ENCODE measurements around the gene FNBP1.

FNBP1 gene

DNA sequence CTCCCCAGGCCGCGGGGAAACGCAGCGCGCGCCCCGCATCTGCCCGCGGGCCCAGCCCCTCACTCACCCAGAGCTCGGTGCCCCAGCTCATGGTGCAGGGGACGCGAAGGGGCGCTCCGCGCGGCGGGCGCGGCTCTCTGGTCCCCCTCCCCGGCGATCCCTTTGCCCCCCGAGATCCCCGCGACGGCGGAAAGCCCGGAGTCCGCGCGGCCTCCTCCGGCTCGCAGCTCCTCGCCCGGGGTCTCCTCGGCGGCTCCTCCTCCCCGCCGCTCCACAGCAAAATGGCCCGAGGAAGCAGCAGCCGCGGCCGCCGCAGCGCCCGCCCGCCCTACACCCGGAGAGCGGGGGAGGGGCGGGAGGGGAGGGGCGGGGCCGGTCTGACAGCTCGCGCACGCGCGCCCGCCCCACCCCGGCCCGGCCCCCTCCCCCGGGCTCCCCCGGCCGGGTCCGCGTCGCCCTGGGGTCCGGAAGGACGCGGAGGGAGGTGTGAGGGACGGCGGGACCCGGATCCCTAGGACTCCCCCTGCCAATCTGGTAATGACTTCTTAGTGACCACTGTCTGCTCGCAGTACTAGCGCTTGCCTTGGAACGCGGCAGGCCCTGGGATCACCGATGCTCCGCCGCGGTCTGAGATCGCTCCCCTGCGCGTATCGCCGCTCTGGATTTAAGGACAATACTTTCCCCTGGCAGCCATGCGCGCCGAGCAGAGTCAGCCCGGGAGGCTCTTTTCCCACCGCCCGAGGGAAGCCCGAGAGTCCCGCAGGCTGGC is at the start of gene FNBP1:
Gene FNBP1 (minus strand): TSS at position 305 of the 769 bp plus-strand sequence. CDS start 214 bp downstream, at position 91.
- Histone ChIP-seq H3K27ac (ENCODE audit: extremely low read depth, low read depth, low read length) (peak within 1 kb of the TSS; percentile 84; the same call in 1 of the 2 replicates), H3K4me1 (ENCODE audit: control insufficient read depth, insufficient read depth, low read length) (peaks cover 9% of the 10 kb centered on the region), H3K4me3 (ENCODE audit: low read depth, low read length) (peak within 1 kb of the TSS; percentile 57), H3K36me3 (ENCODE audit: control insufficient read depth in 2 of 2, insufficient read depth in 1 of 2, low read length in 2 of 2) (no peaks in the 10 kb centered on the region), H3K9me3 (ENCODE audit: control insufficient read depth, insufficient read depth, low read depth, low read length) (no peaks in the 10 kb centered on the region)
- POLR2A ChIA-PET: interaction anchor here (0.8 to 4.2 kb wide), 14 partner anchors 10 to 209 kb away, joined by 3 to 42 read pairs (median 5); partner anchors contain the start of gene GPR107
- CTCF ChIA-PET: interaction anchor here (0.5 to 0.7 kb wide), 4 partner anchors 11 to 607 kb away, joined by 3 to 5 read pairs (median 4); no protein-coding TSS in a partner anchor
- TF ChIP-seq ZBTB8A (tag by site-specific recombination; IDR thresholded peaks at IDR 0.05): peak; percentile 91
- TF ChIP-seq SP3 (tag by site-specific recombination; IDR thresholded peaks at IDR 0.05): no peak
- TF ChIP-seq, protein P1, sequence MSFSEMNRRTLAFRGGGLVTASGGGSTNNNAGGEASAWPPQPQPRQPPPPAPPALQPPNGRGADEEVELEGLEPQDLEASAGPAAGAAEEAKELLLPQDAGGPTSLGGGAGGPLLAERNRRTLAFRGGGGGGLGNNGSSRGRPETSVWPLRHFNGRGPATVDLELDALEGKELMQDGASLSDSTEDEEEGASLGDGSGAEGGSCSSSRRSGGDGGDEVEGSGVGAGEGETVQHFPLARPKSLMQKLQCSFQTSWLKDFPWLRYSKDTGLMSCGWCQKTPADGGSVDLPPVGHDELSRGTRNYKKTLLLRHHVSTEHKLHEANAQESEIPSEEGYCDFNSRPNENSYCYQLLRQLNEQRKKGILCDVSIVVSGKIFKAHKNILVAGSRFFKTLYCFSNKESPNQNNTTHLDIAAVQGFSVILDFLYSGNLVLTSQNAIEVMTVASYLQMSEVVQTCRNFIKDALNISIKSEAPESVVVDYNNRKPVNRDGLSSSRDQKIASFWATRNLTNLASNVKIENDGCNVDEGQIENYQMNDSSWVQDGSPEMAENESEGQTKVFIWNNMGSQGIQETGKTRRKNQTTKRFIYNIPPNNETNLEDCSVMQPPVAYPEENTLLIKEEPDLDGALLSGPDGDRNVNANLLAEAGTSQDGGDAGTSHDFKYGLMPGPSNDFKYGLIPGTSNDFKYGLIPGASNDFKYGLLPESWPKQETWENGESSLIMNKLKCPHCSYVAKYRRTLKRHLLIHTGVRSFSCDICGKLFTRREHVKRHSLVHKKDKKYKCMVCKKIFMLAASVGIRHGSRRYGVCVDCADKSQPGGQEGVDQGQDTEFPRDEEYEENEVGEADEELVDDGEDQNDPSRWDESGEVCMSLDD (tag by site-specific recombination; IDR thresholded peaks at IDR 0.05): peak; percentile 36; the same call in 1 of the 2 replicates
- TF ChIP-seq SP7 (tag by site-specific recombination; IDR thresholded peaks at IDR 0.05): peak; percentile 51; the same call in 1 of the 2 replicates
- TF ChIP-seq, protein P2, sequence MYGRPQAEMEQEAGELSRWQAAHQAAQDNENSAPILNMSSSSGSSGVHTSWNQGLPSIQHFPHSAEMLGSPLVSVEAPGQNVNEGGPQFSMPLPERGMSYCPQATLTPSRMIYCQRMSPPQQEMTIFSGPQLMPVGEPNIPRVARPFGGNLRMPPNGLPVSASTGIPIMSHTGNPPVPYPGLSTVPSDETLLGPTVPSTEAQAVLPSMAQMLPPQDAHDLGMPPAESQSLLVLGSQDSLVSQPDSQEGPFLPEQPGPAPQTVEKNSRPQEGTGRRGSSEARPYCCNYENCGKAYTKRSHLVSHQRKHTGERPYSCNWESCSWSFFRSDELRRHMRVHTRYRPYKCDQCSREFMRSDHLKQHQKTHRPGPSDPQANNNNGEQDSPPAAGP (tag by site-specific recombination; IDR thresholded peaks at IDR 0.05): no peak
- TF ChIP-seq, protein P3, sequence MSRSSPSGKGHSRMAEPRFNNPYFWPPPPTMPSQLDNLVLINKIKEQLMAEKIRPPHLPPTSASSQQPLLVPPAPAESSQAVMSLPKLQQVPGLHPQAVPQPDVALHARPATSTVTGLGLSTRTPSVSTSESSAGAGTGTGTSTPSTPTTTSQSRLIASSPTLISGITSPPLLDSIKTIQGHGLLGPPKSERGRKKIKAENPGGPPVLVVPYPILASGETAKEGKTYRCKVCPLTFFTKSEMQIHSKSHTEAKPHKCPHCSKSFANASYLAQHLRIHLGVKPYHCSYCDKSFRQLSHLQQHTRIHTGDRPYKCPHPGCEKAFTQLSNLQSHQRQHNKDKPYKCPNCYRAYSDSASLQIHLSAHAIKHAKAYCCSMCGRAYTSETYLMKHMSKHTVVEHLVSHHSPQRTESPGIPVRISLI (tag by site-specific recombination; IDR thresholded peaks at IDR 0.05): no peak
- no peak for TF ChIP-seq ZNF529 (tag by site-specific recombination; IDR thresholded peaks at IDR 0.05; ENCODE audit: insufficient replicate concordance)
- peak; percentile 94 for TF ChIP-seq GLIS2 (tag by site-specific recombination; IDR thresholded peaks at IDR 0.05)
- TF ChIP-seq, protein P4, sequence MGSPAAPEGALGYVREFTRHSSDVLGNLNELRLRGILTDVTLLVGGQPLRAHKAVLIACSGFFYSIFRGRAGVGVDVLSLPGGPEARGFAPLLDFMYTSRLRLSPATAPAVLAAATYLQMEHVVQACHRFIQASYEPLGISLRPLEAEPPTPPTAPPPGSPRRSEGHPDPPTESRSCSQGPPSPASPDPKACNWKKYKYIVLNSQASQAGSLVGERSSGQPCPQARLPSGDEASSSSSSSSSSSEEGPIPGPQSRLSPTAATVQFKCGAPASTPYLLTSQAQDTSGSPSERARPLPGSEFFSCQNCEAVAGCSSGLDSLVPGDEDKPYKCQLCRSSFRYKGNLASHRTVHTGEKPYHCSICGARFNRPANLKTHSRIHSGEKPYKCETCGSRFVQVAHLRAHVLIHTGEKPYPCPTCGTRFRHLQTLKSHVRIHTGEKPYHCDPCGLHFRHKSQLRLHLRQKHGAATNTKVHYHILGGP (tag by site-specific recombination; IDR thresholded peaks at IDR 0.05): no peak
- no peak for TF ChIP-seq HOXC10 (CRISPR knock-in tag; IDR thresholded peaks at IDR 0.05)
- TF ChIP-seq KLF1 (tag by site-specific recombination; IDR thresholded peaks at IDR 0.05): no peak
- TF ChIP-seq TRIM28 (IDR thresholded peaks at IDR 0.05; ENCODE audit: borderline replicate concordance, low read length): no peak
- TF ChIP-seq ZNF184 (tag by site-specific recombination; IDR thresholded peaks at IDR 0.05): no peak
- peak; percentile 57; the same call in 1 of the 2 replicates for TF ChIP-seq KLF8 (tag by site-specific recombination; IDR thresholded peaks at IDR 0.05)
- no peak for TF ChIP-seq ZNF211 (tag by site-specific recombination; IDR thresholded peaks at IDR 0.05; ENCODE audit: low read depth)
- no peak for TF ChIP-seq ZNF391 (tag by site-specific recombination; IDR thresholded peaks at IDR 0.05; ENCODE audit: borderline replicate concordance, low read depth)
- TF ChIP-seq, protein P5, sequence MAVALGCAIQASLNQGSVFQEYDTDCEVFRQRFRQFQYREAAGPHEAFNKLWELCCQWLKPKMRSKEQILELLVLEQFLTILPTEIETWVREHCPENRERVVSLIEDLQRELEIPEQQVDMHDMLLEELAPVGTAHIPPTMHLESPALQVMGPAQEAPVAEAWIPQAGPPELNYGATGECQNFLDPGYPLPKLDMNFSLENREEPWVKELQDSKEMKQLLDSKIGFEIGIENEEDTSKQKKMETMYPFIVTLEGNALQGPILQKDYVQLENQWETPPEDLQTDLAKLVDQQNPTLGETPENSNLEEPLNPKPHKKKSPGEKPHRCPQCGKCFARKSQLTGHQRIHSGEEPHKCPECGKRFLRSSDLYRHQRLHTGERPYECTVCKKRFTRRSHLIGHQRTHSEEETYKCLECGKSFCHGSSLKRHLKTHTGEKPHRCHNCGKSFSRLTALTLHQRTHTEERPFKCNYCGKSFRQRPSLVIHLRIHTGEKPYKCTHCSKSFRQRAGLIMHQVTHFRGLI (tag by site-specific recombination; IDR thresholded peaks at IDR 0.05): no peak
- TF ChIP-seq ZNF416 (tag by site-specific recombination; IDR thresholded peaks at IDR 0.05): no peak
- no peak for TF ChIP-seq ZFP69B (tag by site-specific recombination; IDR thresholded peaks at IDR 0.05)
- TF ChIP-seq, protein P6, sequence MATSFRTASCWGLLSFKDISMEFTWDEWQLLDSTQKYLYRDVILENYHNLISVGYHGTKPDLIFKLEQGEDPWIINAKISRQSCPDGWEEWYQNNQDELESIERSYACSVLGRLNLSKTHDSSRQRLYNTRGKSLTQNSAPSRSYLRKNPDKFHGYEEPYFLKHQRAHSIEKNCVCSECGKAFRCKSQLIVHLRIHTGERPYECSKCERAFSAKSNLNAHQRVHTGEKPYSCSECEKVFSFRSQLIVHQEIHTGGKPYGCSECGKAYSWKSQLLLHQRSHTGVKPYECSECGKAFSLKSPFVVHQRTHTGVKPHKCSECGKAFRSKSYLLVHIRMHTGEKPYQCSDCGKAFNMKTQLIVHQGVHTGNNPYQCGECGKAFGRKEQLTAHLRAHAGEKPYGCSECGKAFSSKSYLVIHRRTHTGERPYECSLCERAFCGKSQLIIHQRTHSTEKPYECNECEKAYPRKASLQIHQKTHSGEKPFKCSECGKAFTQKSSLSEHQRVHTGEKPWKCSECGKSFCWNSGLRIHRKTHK (tag by site-specific recombination; IDR thresholded peaks at IDR 0.05): no peak
- TF ChIP-seq SETDB1 (IDR thresholded peaks at IDR 0.05; ENCODE audit: insufficient read length, low read length): no peak
- TF ChIP-seq ZNF239 (tag by site-specific recombination; IDR thresholded peaks at IDR 0.05): no peak
- TF ChIP-seq ZNF585B (tag by site-specific recombination; IDR thresholded peaks at IDR 0.05): no peak
- TF ChIP-seq ZNF157 (tag by site-specific recombination; IDR thresholded peaks at IDR 0.05): no peak
- peak; percentile 37 for TF ChIP-seq ZIC2 (tag by site-specific recombination; IDR thresholded peaks at IDR 0.05)
